ENCODE data around the gene THAP6. TPM values are rescaled to one million over a fixed set of nuclear protein-coding genes. Genes with fewer than 3 reads are reported as not detected.

THAP6 gene
- total RNA-seq, 1 experiment from 2014 or later: 11.7 TPM

GRCh38 chr4:75547647-75548387 is 33.5 kb downstream of the THAP6 start:
- Histone ChIP-seq H3K18ac (ENCODE audit: insufficient read length, low read depth, low read length) (no peak overlapping the region), H4K20me1 (ENCODE audit: control insufficient read depth, insufficient read depth, insufficient read length) (no peaks in the 10 kb centered on the region), H4K5ac (ENCODE audit: insufficient read length, low read depth, low read length) (no peak overlapping the region), H2BK12ac (ENCODE audit: insufficient read length, low read depth, low read length) (no peak overlapping the region), H3K23ac (ENCODE audit: insufficient read length, low read depth, low read length) (no peak overlapping the region), H4K8ac (replicated peaks; ENCODE audit: insufficient read length, low read depth, low read length) (no peak overlapping the region), H3K9ac (ENCODE audit: extremely low read depth, insufficient read length, low read length) (no peak overlapping the region), H4K91ac (ENCODE audit: insufficient read length, low read depth, low read length) (no peak overlapping the region), H3K4me1 (ENCODE audit: insufficient read depth, low read length) (no peaks in the 10 kb centered on the region; the same call in 1 of the 2 replicates), H2BK120ac (ENCODE audit: low read depth, low read length, poor library complexity, severe bottlenecking) (no peak overlapping the region), H2AK5ac (ENCODE audit: insufficient read length, low read length) (no peak overlapping the region), H3K56ac (ENCODE audit: insufficient read length, low read depth, low read length) (no peak overlapping the region), H3K14ac (ENCODE audit: insufficient read depth, low read length) (no peak overlapping the region; the same call in 1 of the 2 replicates), H3K4me2 (ENCODE audit: insufficient read depth, insufficient read length, low read length) (no peak overlapping the region), H3K4ac (ENCODE audit: low read depth, low read length) (no peak overlapping the region), H3K27ac (ENCODE audit: insufficient read length, low read depth, low read length) (no peak overlapping the region), H2BK15ac (ENCODE audit: low read depth, low read length) (no peak overlapping the region), H2BK5ac (ENCODE audit: insufficient read length, low read length) (no peak overlapping the region), H2AFZ (ENCODE audit: low read length) (no peak overlapping the region), H3K23me2 (ENCODE audit: insufficient read length, low read depth, low read length, poor library complexity, severe bottlenecking) (no peaks in the 10 kb centered on the region), H3K27me3 (ENCODE audit: insufficient read depth, low read length) (no peaks in the 10 kb centered on the region), H2BK20ac (ENCODE audit: low read depth, low read length, poor library complexity, severe bottlenecking) (no peak overlapping the region), H3T11ph (ENCODE audit: low read length) (no peak overlapping the region), H3K79me1 (ENCODE audit: insufficient read depth, low read depth, low read length, poor library complexity, severe bottlenecking) (no peaks in the 10 kb centered on the region), H3K9me3 (ENCODE audit: control insufficient read depth, low read depth, low read length) (no peaks in the 10 kb centered on the region), H3K79me2 (ENCODE audit: insufficient read depth, low read length) (no peaks in the 10 kb centered on the region)
- peaks cover 0 to 5% of the 10 kb centered on the region in 2 experiments; a peak in 1 of 4 replicates for H3K4me1 Mint-ChIP-seq
- peaks cover 0 to 4% (median 0%) of the 10 kb centered on the region in 3 experiments; a peak in 1 of 7 replicates for H3K36me3 Mint-ChIP-seq (ENCODE audit: insufficient read depth in 1 of 3, low read depth in 3 of 3)
- H3K9me3 Mint-ChIP-seq: no peaks in the 10 kb centered on the region
- no CpG with 5 or more reads among the region's 15 CpGs for WGBS (ENCODE audit: extremely low coverage, insufficient read length, low lambda C conversion rate)
- TF ChIP-seq CTCF (conservative IDR thresholded peaks at IDR 0.05): no peak
- no peak overlapping the region for H3K4me3 Mint-ChIP-seq
- DNase-seq: no peak
- H3K27me3 Mint-ChIP-seq (ENCODE audit: low read depth): no peaks in the 10 kb centered on the region
- H3K27ac Mint-ChIP-seq: no peak overlapping the region; a peak in 2 of 7 replicates
